Neutrophil (primary cell): Measurements from ENCODE around the gene AMBP.

Source experiments
- H3K27ac ChIP-seq: fragments of 200-600 bp; sonication (generic); 2 replicates; pipeline ENCODE4 v1.5.1; 2016; ENCODE audit warnings: mild to moderate bottlenecking, moderate library complexity
- H3K27me3 ChIP-seq: fragments of 200-600 bp; sonication (generic); 2 replicates; pipeline ENCODE4 v1.6.0; 2016; ENCODE audit warnings: mild to moderate bottlenecking
- H3K36me3 ChIP-seq: fragments of 200-600 bp; sonication (generic); 2 replicates; pipeline ENCODE4 v1.5.1; 2017
- H3K4me1 ChIP-seq, 2 experiments: fragments of 200-600 bp in 1 of 2; sonication (generic) in 1 of 2; 1 replicate in 1 of 2; 2 replicates in 1 of 2; pipeline versions ENCODE4 v1.5.1 to v1.6.1; 2013 to 2016; ENCODE audit warnings: low read depth in 1 of 2, low read length in 1 of 2, mild to moderate bottlenecking in 1 of 2, moderate library complexity in 1 of 2; ENCODE audit not compliant: control insufficient read depth in 1 of 2, insufficient read depth in 1 of 2
- H3K4me3 ChIP-seq, 2 experiments: fragments of 200-600 bp in 1 of 2; sonication (generic) in 1 of 2; 1 replicate in 1 of 2; 2 replicates in 1 of 2; pipeline ENCODE4 v1.5.1; 2013 to 2016; ENCODE audit warnings: low read depth in 1 of 2, low read length in 1 of 2, mild to moderate bottlenecking in 1 of 2, moderate library complexity in 1 of 2
- H3K9me3 ChIP-seq: fragments of 200-600 bp; sonication (generic); 2 replicates; pipeline ENCODE4 v1.5.1; 2016
- TF ChIP-seq, protein P1 (sequence below): fragments of 200-600 bp; sonication (generic); IDR thresholded peaks from 2 replicates; pipeline ENCODE4 v1.5.1; 2016; ENCODE audit warnings: antibody characterized with exemption

AMBP gene

DNA sequence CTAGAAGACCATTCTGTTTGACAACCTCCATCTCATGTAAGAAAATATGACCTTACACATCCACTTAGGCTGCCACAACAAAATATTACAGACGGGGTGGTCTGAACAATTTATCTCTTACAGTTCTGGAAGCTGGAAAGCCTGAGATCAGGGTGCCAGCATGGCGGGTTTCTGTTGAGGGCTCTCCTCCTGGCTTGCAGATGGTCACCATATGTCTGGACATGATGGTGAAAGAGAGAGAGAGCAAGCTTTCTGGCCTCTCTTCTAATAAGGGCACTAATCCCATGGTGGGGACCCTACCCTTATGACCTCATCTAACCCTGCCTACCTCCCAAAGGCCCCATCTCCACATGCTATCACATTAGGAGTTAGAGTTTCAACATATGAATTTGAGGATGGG lies 66.0 kb downstream of the AMBP start:
- H3K9me3 ChIP-seq = no peaks in the 10 kb centered on the region
- H3K36me3 ChIP-seq = no peaks in the 10 kb centered on the region
- no peak overlapping the region for H3K27ac ChIP-seq
- no peak overlapping the region for H3K4me3 ChIP-seq
- no peaks in the 10 kb centered on the region for H3K4me1 ChIP-seq
- TF ChIP-seq, protein P1, sequence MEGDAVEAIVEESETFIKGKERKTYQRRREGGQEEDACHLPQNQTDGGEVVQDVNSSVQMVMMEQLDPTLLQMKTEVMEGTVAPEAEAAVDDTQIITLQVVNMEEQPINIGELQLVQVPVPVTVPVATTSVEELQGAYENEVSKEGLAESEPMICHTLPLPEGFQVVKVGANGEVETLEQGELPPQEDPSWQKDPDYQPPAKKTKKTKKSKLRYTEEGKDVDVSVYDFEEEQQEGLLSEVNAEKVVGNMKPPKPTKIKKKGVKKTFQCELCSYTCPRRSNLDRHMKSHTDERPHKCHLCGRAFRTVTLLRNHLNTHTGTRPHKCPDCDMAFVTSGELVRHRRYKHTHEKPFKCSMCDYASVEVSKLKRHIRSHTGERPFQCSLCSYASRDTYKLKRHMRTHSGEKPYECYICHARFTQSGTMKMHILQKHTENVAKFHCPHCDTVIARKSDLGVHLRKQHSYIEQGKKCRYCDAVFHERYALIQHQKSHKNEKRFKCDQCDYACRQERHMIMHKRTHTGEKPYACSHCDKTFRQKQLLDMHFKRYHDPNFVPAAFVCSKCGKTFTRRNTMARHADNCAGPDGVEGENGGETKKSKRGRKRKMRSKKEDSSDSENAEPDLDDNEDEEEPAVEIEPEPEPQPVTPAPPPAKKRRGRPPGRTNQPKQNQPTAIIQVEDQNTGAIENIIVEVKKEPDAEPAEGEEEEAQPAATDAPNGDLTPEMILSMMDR = no peak
- H3K27me3 ChIP-seq = no peaks in the 10 kb centered on the region

DNA sequence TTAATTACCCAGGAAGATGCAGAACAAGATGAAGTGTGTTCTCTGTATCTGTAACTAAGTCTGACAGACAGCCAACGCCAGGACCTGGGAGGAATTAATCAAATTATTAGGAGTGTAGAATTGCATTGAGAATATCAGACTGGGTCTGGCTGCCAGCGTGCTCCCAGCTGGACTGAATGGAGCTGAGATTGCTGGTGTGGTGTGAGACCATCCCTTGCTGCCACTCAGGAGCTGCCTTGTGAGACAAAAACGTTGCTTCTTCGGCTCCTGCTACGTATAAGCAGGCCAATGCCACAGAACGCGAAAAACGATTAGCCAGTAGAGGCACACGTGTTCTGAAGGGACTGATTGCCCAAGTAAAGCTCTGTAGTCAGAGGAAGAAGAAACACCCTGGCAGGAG lies 66.8 kb downstream of the AMBP start:
- no peak overlapping the region for H3K27ac ChIP-seq
- no peaks in the 10 kb centered on the region for H3K9me3 ChIP-seq
- no peaks in the 10 kb centered on the region for H3K36me3 ChIP-seq
- H3K4me3 ChIP-seq = no peak overlapping the region
- H3K27me3 ChIP-seq = no peaks in the 10 kb centered on the region
- TF ChIP-seq, protein P1 = no peak
- no peaks in the 10 kb centered on the region for H3K4me1 ChIP-seq
